Measurements from ENCODE around the gene PCLO. TPM values are rescaled to one million over a fixed set of nuclear protein-coding genes. Genes with fewer than 3 reads are reported as not detected.

Gene PCLO
- polyA plus RNA-seq, 3 donors: not detected

DNA sequence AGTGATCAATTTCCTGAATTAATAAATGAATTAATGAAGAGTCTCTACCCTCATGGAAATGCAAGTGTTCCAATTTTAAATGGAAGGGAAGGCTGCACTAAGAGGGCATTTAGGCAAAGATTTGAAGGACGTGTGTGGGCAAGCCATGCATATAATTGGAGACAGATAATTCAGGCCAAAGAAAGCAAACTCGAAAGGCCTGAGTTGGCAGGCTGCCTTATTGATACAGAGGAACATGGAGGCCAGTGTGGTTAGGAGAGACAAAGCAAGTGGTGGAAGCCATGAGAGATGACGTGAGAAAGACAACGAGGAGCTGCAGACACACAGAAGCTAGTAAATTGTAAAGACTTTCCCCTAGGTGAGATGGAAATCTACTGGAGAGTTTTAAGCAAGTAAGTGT lies 15.4 kb upstream of the PCLO start:
- no peak overlapping the region for H3K4me2 ChIP-seq (replicated peaks; ENCODE audit: extremely low read depth, low read length, poor library complexity, severe bottlenecking)
- H3K27ac Mint-ChIP-seq: peak overlapping the region in 1 of 7 donors; percentile 57
- no peaks in the 10 kb centered on the region for H3K27me3 Mint-ChIP-seq (ENCODE audit: low read depth in 3 of 3)
- DNase-seq: no peak
- intact Hi-C loops (cut with micrococcal nuclease): no loop called here
- TF ChIP-seq, protein P1, sequence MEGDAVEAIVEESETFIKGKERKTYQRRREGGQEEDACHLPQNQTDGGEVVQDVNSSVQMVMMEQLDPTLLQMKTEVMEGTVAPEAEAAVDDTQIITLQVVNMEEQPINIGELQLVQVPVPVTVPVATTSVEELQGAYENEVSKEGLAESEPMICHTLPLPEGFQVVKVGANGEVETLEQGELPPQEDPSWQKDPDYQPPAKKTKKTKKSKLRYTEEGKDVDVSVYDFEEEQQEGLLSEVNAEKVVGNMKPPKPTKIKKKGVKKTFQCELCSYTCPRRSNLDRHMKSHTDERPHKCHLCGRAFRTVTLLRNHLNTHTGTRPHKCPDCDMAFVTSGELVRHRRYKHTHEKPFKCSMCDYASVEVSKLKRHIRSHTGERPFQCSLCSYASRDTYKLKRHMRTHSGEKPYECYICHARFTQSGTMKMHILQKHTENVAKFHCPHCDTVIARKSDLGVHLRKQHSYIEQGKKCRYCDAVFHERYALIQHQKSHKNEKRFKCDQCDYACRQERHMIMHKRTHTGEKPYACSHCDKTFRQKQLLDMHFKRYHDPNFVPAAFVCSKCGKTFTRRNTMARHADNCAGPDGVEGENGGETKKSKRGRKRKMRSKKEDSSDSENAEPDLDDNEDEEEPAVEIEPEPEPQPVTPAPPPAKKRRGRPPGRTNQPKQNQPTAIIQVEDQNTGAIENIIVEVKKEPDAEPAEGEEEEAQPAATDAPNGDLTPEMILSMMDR (IDR thresholded peaks at IDR 0.05): no peak
- H3K27me3 ChIP-seq (ENCODE audit: control insufficient read depth in 2 of 2, insufficient read depth in 2 of 2, low read length in 2 of 2): no peaks in the 10 kb centered on the region
- H2AFZ ChIP-seq (ENCODE audit: insufficient read depth, low read depth, low read length, poor library complexity, severe bottlenecking): no peak overlapping the region
- H3K36me3 ChIP-seq (replicated peaks in 1 of 2; ENCODE audit: control insufficient read depth in 1 of 2, insufficient read depth in 2 of 2, low read length in 2 of 2): no peaks in the 10 kb centered on the region
- H3K4me3 Mint-ChIP-seq: no peak overlapping the region
- no peaks in the 10 kb centered on the region for H3K36me3 Mint-ChIP-seq
- 90% methylated on average over 3 of the region's 4 CpGs for WGBS (ENCODE audit: insufficient coverage)
- peaks cover 11 to 13% of the 10 kb centered on the region in 2 donors for H3K9me3 ChIP-seq (replicated peaks in 1 of 2; ENCODE audit: control insufficient read depth in 1 of 2, insufficient read depth in 1 of 2, low read length in 2 of 2)
- no peak overlapping the region for H3K4me3 ChIP-seq (replicated peaks in 1 of 3; ENCODE audit: low read depth in 2 of 3, low read length in 3 of 3)
- H4K20me1 ChIP-seq (ENCODE audit: insufficient read depth, low read length): no peaks in the 10 kb centered on the region
- peaks cover 3 to 10% (median 6%) of the 10 kb centered on the region in 7 donors for H3K9me3 Mint-ChIP-seq
- H3K79me2 ChIP-seq (ENCODE audit: insufficient read depth, low read length): no peaks in the 10 kb centered on the region
- no peaks in the 10 kb centered on the region for H3K4me1 Mint-ChIP-seq
- no peak overlapping the region for H3K9ac ChIP-seq (ENCODE audit: insufficient read depth, low read length, poor library complexity, severe bottlenecking)
- H3K27ac ChIP-seq (ENCODE audit: low read depth in 1 of 2, low read length in 2 of 2): no peak overlapping the region
- no peaks in the 10 kb centered on the region for H3K4me1 ChIP-seq (ENCODE audit: control insufficient read depth in 1 of 2, insufficient read depth in 2 of 2, low read length in 2 of 2)

DNA sequence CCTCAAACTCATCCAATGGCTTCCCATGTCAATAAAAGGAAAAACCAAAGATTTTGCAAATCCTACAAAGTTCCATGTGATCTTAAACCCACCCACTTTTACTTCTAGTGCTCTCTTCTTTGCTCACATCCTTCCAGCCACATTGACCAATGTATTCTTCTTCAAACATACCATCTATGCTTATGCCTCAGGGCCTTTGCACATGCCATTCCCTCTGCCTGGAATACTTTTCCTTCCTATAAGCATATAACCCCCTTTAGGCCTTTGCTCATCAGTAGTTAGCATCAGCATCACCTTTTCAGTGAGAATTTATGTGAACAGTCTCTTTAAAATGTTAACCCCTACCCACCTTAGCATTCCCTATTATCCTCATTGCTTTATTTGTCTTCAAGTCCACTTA lies 11.0 kb upstream of the PCLO start:
- Mint-ChIP-seq H3K36me3 (no peaks in the 10 kb centered on the region), H3K4me3 (no peak overlapping the region), H3K27me3 (ENCODE audit: low read depth in 3 of 3) (no peaks in the 10 kb centered on the region), H3K27ac (no peak overlapping the region), H3K4me1 (no peaks in the 10 kb centered on the region), H3K9me3 (peaks cover 0 to 6% (median 2%) of the 10 kb centered on the region in 7 donors)
- Histone ChIP-seq H3K9ac (ENCODE audit: insufficient read depth, low read length, poor library complexity, severe bottlenecking) (no peak overlapping the region), H3K27me3 (ENCODE audit: control insufficient read depth in 2 of 2, insufficient read depth in 2 of 2, low read length in 2 of 2) (no peaks in the 10 kb centered on the region), H2AFZ (ENCODE audit: insufficient read depth, low read depth, low read length, poor library complexity, severe bottlenecking) (no peak overlapping the region), H3K4me1 (ENCODE audit: control insufficient read depth in 1 of 2, insufficient read depth in 2 of 2, low read length in 2 of 2) (no peaks in the 10 kb centered on the region), H3K4me3 (replicated peaks in 1 of 3; ENCODE audit: low read depth in 2 of 3, low read length in 3 of 3) (no peak overlapping the region), H3K36me3 (replicated peaks in 1 of 2; ENCODE audit: control insufficient read depth in 1 of 2, insufficient read depth in 2 of 2, low read length in 2 of 2) (no peaks in the 10 kb centered on the region), H3K79me2 (ENCODE audit: insufficient read depth, low read length) (no peaks in the 10 kb centered on the region), H4K20me1 (ENCODE audit: insufficient read depth, low read length) (no peaks in the 10 kb centered on the region), H3K4me2 (replicated peaks; ENCODE audit: extremely low read depth, low read length, poor library complexity, severe bottlenecking) (no peak overlapping the region), H3K27ac (ENCODE audit: low read depth in 1 of 2, low read length in 2 of 2) (no peak overlapping the region), H3K9me3 (replicated peaks in 1 of 2; ENCODE audit: control insufficient read depth in 1 of 2, insufficient read depth in 1 of 2, low read length in 2 of 2) (no peaks in the 10 kb centered on the region)
- intact Hi-C loops (cut with micrococcal nuclease): no loop called here
- TF ChIP-seq, protein P1 (IDR thresholded peaks at IDR 0.05): no peak
- DNase-seq: no peak
